GM21786 (cell line): ENCODE data around the gene TPH2.

Experiments used
- ATAC-seq: cut with Tn5 transposase; IDR thresholded peaks from one replicate; pipeline ENCODE4 v1.9.1; 2021; ENCODE audit not compliant: unreplicated experiment

The TPH2 gene

GRCh38 chr12:71938728-71939385, at the start of gene TPH2:
Gene TPH2, plus strand, starts transcription at chr12:71938845. Its CDS starts 142 bp downstream, at chr12:71938987.
- ATAC-seq: peak; percentile 74

GRCh38 chr12:71890475-71890874, 48.2 kb upstream of the TPH2 start:
- no peak for ATAC-seq

- no peak for ATAC-seq
Measured at GRCh38 chr12:71892059-71892458, 46.6 kb upstream of the TPH2 start.

- no peak for ATAC-seq
Measured at GRCh38 chr12:71896205-71896882, 42.3 kb upstream of the TPH2 start.

- no peak for ATAC-seq
Measured at GRCh38 chr12:71900091-71900490, 38.6 kb upstream of the TPH2 start.

GRCh38 chr12:71904629-71905028, 34.0 kb upstream of the TPH2 start:
- ATAC-seq: no peak

- ATAC-seq: peak; percentile 83
Measured at GRCh38 chr12:71935594-71935993, 3.1 kb upstream of the TPH2 start.

GRCh38 chr12:71940068-71940467, 1.4 kb downstream of the TPH2 start:
- no peak for ATAC-seq

GRCh38 chr12:71941174-71941573, 2.5 kb downstream of the TPH2 start:
- ATAC-seq: no peak

GRCh38 chr12:71942259-71942658, 3.6 kb downstream of the TPH2 start:
- no peak for ATAC-seq

- no peak for ATAC-seq
Measured at GRCh38 chr12:71942703-71943102, 4.1 kb downstream of the TPH2 start.

GRCh38 chr12:71945121-71945520, 6.5 kb downstream of the TPH2 start:
- ATAC-seq: no peak

- ATAC-seq: no peak
Measured at GRCh38 chr12:71945883-71946282, 7.2 kb downstream of the TPH2 start.

- ATAC-seq: no peak
Measured at GRCh38 chr12:71947645-71948105, 9.0 kb downstream of the TPH2 start.

GRCh38 chr12:71948390-71948789, 9.7 kb downstream of the TPH2 start:
- ATAC-seq: no peak

- ATAC-seq: no peak
Measured at GRCh38 chr12:71949646-71950045, 11.0 kb downstream of the TPH2 start.

- no peak for ATAC-seq
Measured at GRCh38 chr12:71950404-71950803, 11.8 kb downstream of the TPH2 start.

- no peak for ATAC-seq
Measured at GRCh38 chr12:71950819-71951218, 12.2 kb downstream of the TPH2 start.

GRCh38 chr12:71954083-71954778, 15.6 kb downstream of the TPH2 start:
- ATAC-seq: no peak

- no peak for ATAC-seq
Measured at GRCh38 chr12:71954861-71955260, 16.2 kb downstream of the TPH2 start.

GRCh38 chr12:71955970-71956369, 17.3 kb downstream of the TPH2 start:
- no peak for ATAC-seq

GRCh38 chr12:71958056-71958455, 19.4 kb downstream of the TPH2 start:
- ATAC-seq: no peak
